Muscle layer of duodenum (tissue), 2 donors: ENCODE data around the gene DKC1.
"Not testable (repeated sequence)": the region's sequence is repeated elsewhere in the genome, so short reads cannot be mapped to it uniquely, and the experiment has no call there.

Experiments
- H3K27ac ChIP-seq: one replicate; pipeline ENCODE4 v1.7.0; 2013; ENCODE audit warnings: mild to moderate bottlenecking, low read length
- H3K27me3 ChIP-seq: one replicate; pipeline ENCODE4 v1.7.0; 2013; ENCODE audit warnings: low read depth, mild to moderate bottlenecking, control low read depth, low read length
- H3K36me3 ChIP-seq, 2 donors: one replicate each; pipeline ENCODE4 v1.7.0; 2013; ENCODE audit warnings: low read length in 2 of 2, control low read depth in 1 of 2, mild to moderate bottlenecking in 1 of 2; ENCODE audit not compliant: insufficient read depth in 2 of 2, control insufficient read depth in 1 of 2
- H3K4me1 ChIP-seq, 2 donors: one replicate each; pipeline ENCODE4 v1.7.0; 2013; ENCODE audit warnings: low read length in 2 of 2, mild to moderate bottlenecking in 2 of 2, control low read depth in 1 of 2, moderate library complexity in 1 of 2; ENCODE audit not compliant: insufficient read depth in 2 of 2, control insufficient read depth in 1 of 2
- H3K4me3 ChIP-seq, 2 donors: one replicate each; pipeline ENCODE4 v1.7.0; 2013; ENCODE audit warnings: low read length in 2 of 2, low read depth in 1 of 2, mild to moderate bottlenecking in 1 of 2
- H3K9me3 ChIP-seq, 2 donors: one replicate each; pipeline ENCODE4 v1.7.0; 2013; ENCODE audit warnings: low read length in 2 of 2, control low read depth in 1 of 2, mild to moderate bottlenecking in 1 of 2; ENCODE audit not compliant: control insufficient read depth in 1 of 2
- donor health status: healthy.

DKC1 gene

GRCh38 chrX:154812341-154813101 is 49.9 kb downstream of the DKC1 start:
- Histone ChIP-seq H3K4me1 (no peaks in the 10 kb centered on the region), H3K27me3 (no peaks in the 10 kb centered on the region), H3K4me3 (no peak overlapping the region), H3K9me3 (no peaks in the 10 kb centered on the region), H3K36me3 (no peaks in the 10 kb centered on the region), H3K27ac (no peak overlapping the region)

GRCh38 chrX:154813801-154814200 is 51.1 kb downstream of the DKC1 start:
- Histone ChIP-seq H3K9me3 (no peaks in the 10 kb centered on the region), H3K27ac (no peak overlapping the region), H3K36me3 (no peaks in the 10 kb centered on the region), H3K27me3 (no peaks in the 10 kb centered on the region), H3K4me1 (no peaks in the 10 kb centered on the region), H3K4me3 (no peak overlapping the region)

- H3K4me1 ChIP-seq: no peaks in the 10 kb centered on the region
- no peaks in the 10 kb centered on the region for H3K36me3 ChIP-seq
- no peaks in the 10 kb centered on the region for H3K9me3 ChIP-seq
- no peak overlapping the region for H3K27ac ChIP-seq
- H3K27me3 ChIP-seq: no peaks in the 10 kb centered on the region
- H3K4me3 ChIP-seq: no peak overlapping the region
Measured at GRCh38 chrX:154815274-154815818, 52.7 kb downstream of the DKC1 start.

- H3K36me3 ChIP-seq, H3K4me3 ChIP-seq, H3K27me3 ChIP-seq, H3K27ac ChIP-seq, H3K9me3 ChIP-seq, H3K4me1 ChIP-seq: not testable (repeated sequence)
Measured at GRCh38 chrX:154816326-154816898, 53.7 kb downstream of the DKC1 start.

- not testable (repeated sequence) for H3K27me3 ChIP-seq, H3K9me3 ChIP-seq, H3K27ac ChIP-seq, H3K36me3 ChIP-seq, H3K4me3 ChIP-seq, H3K4me1 ChIP-seq
Measured at GRCh38 chrX:154817048-154817618, 54.5 kb downstream of the DKC1 start.

- Histone ChIP-seq H3K4me3 (no peak overlapping the region), H3K9me3 (no peaks in the 10 kb centered on the region), H3K27ac (no peak overlapping the region), H3K36me3 (no peaks in the 10 kb centered on the region), H3K4me1 (no peaks in the 10 kb centered on the region), H3K27me3 (no peaks in the 10 kb centered on the region)
Measured at GRCh38 chrX:154818916-154819770, 56.5 kb downstream of the DKC1 start.

GRCh38 chrX:154819771-154820341 is 57.2 kb downstream of the DKC1 start:
- H3K36me3 ChIP-seq: no peaks in the 10 kb centered on the region
- no peaks in the 10 kb centered on the region for H3K27me3 ChIP-seq
- no peak overlapping the region for H3K27ac ChIP-seq
- H3K4me1 ChIP-seq: no peaks in the 10 kb centered on the region
- H3K4me3 ChIP-seq: no peak overlapping the region
- H3K9me3 ChIP-seq: no peaks in the 10 kb centered on the region

- H3K4me3 ChIP-seq: no peak overlapping the region
- H3K4me1 ChIP-seq: no peaks in the 10 kb centered on the region
- H3K27me3 ChIP-seq: no peaks in the 10 kb centered on the region
- H3K36me3 ChIP-seq: no peaks in the 10 kb centered on the region
- no peaks in the 10 kb centered on the region for H3K9me3 ChIP-seq
- no peak overlapping the region for H3K27ac ChIP-seq
Measured at GRCh38 chrX:154821523-154821922, 58.9 kb downstream of the DKC1 start.

GRCh38 chrX:154822029-154822428 is 59.4 kb downstream of the DKC1 start:
- H3K4me1 ChIP-seq: no peaks in the 10 kb centered on the region
- H3K9me3 ChIP-seq: no peaks in the 10 kb centered on the region
- H3K27me3 ChIP-seq: no peaks in the 10 kb centered on the region
- no peaks in the 10 kb centered on the region for H3K36me3 ChIP-seq
- no peak overlapping the region for H3K4me3 ChIP-seq
- no peak overlapping the region for H3K27ac ChIP-seq

- Histone ChIP-seq H3K9me3 (no peaks in the 10 kb centered on the region), H3K4me3 (no peak overlapping the region), H3K4me1 (no peaks in the 10 kb centered on the region), H3K27me3 (no peaks in the 10 kb centered on the region), H3K36me3 (no peaks in the 10 kb centered on the region), H3K27ac (no peak overlapping the region)
Measured at GRCh38 chrX:154824638-154825037, 62.0 kb downstream of the DKC1 start.

- H3K36me3 ChIP-seq, H3K27ac ChIP-seq, H3K9me3 ChIP-seq, H3K4me3 ChIP-seq, H3K4me1 ChIP-seq, H3K27me3 ChIP-seq: not testable (repeated sequence)
Measured at GRCh38 chrX:154825586-154825985, 62.9 kb downstream of the DKC1 start.
